G401 (cell line): ENCODE data around the gene FAM174C. TPM values are rescaled to one million over a fixed set of nuclear protein-coding genes. Genes with fewer than 3 reads are reported as not detected.

Experiments used
- DNase-seq: peaks from one replicate; pipeline ENCODE4 v3.0.0-alpha.2; 2015; ENCODE audit warnings: low spot score
- in situ Hi-C: cut with HindIII; loops from 2 replicates; pipeline ENCODE4 v1.10.0; 2016; ENCODE audit warnings: low sequenced_read_pairs, mixed read lengths
- total RNA-seq: library from RNA; depleted of rRNA; stranded (reverse); fragments of >200 nt; shearing (Covaris generic); gene quantifications from 2 replicates; pipeline ENCODE4 v1.2.3, GENCODE V29; 2014; rRNA removed

Gene FAM174C
- total RNA-seq, 1 experiment from 2014 or later, result 37.9 TPM

GRCh38 chr19:1327125-1327524 is 51.8 kb downstream of the FAM174C start:
- DNase-seq, result no peak
- in situ Hi-C loops, result no loop called here

Other genes with a start within 250 kb of the FAM174C start
- 245 and 296 TPM in 2 replicates for gene CNN2, start 248.9 kb upstream of the FAM174C start, total RNA-seq
- gene ABCA7, start 235.4 kb upstream of the FAM174C start, total RNA-seq, result 6.2 and 13.9 TPM in 2 replicates
- 126 and 134 TPM in 2 replicates for gene ARHGAP45, start 208.4 kb upstream of the FAM174C start, total RNA-seq
- gene POLR2E, start 180.2 kb upstream of the FAM174C start, total RNA-seq, result 326 and 355 TPM in 2 replicates
- gene GPX4, start 171.5 kb upstream of the FAM174C start, total RNA-seq, result 593 and 784 TPM in 2 replicates
- 22.3 and 25.1 TPM in 2 replicates for gene SBNO2, start 101.3 kb upstream of the FAM174C start, total RNA-seq
- 83.6 and 94.8 TPM in 2 replicates for gene STK11, start 69.8 kb upstream of the FAM174C start, total RNA-seq
- 3.6 and 5.6 TPM in 2 replicates for gene CBARP, start 37.5 kb upstream of the FAM174C start, total RNA-seq
- 61.3 and 98.5 TPM in 2 replicates for gene ATP5F1D, start 33.8 kb upstream of the FAM174C start, total RNA-seq
- 14.0 and 17.5 TPM in 2 replicates for gene MIDN, start 26.9 kb upstream of the FAM174C start, total RNA-seq
- gene CIRBP, start 6.2 kb upstream of the FAM174C start, total RNA-seq, result 196 and 215 TPM in 2 replicates
- 0.31 and 1.3 TPM in 2 replicates for gene EFNA2, start 10.3 kb downstream of the FAM174C start, total RNA-seq
- gene NDUFS7, start 108.4 kb downstream of the FAM174C start, total RNA-seq, result 123 TPM in 2 replicates
- gene GAMT, start 126.0 kb downstream of the FAM174C start, total RNA-seq, result 110 and 116 TPM in 2 replicates
- 153 and 193 TPM in 2 replicates for gene DAZAP1, start 132.1 kb downstream of the FAM174C start, total RNA-seq
- 1,108 and 1,164 TPM in 2 replicates for gene RPS15, start 162.9 kb downstream of the FAM174C start, total RNA-seq
- gene APC2, start 174.6 kb downstream of the FAM174C start, total RNA-seq, result 13.4 and 15.4 TPM in 2 replicates
- gene C19orf25, start 203.7 kb downstream of the FAM174C start, total RNA-seq, result 86.7 and 90.0 TPM in 2 replicates
- 1.8 and 9.2 TPM in 2 replicates for gene PCSK4, start 214.8 kb downstream of the FAM174C start, total RNA-seq
- gene REEP6, start 215.7 kb downstream of the FAM174C start, total RNA-seq, result 18.4 and 20.6 TPM in 2 replicates
- gene ADAMTSL5, start 237.5 kb downstream of the FAM174C start, total RNA-seq, result 0.62 and 2.1 TPM in 2 replicates
- gene PLK5, start 248.5 kb downstream of the FAM174C start, total RNA-seq, result not detected in 2 replicates